Mesenchymal stem cell (in vitro differentiated cells and primary cell): ENCODE data around the gene DHRS11.

Experiments
- DNase-seq: peaks from one replicate; pipeline ENCODE4 v3.0.0-alpha.2; 2013
- H2AFZ ChIP-seq: one replicate; pipeline ENCODE4 v1.6.1; 2013; ENCODE audit warnings: low read depth, mild to moderate bottlenecking, control low read depth, inconsistent platforms, low read length, moderate library complexity
- H2AK5ac ChIP-seq: 2 replicates; pipeline ENCODE4 v1.6.1; 2013; ENCODE audit warnings: low read length, moderate library complexity, mild to moderate bottlenecking, inconsistent platforms; ENCODE audit not compliant: severe bottlenecking
- H2BK120ac ChIP-seq: one replicate; pipeline ENCODE4 v1.6.1; 2013; ENCODE audit warnings: low read depth, mild to moderate bottlenecking, inconsistent platforms, low read length, moderate library complexity
- H2BK12ac ChIP-seq, 2 experiments: one replicate each; pipeline ENCODE4 v1.6.1; 2013; ENCODE audit warnings: inconsistent platforms in 2 of 2, low read length in 2 of 2, mild to moderate bottlenecking in 2 of 2, moderate library complexity in 2 of 2, control low read depth in 1 of 2
- H2BK15ac ChIP-seq: one replicate; pipeline ENCODE4 v1.6.1; 2013; ENCODE audit warnings: mild to moderate bottlenecking, low read depth, inconsistent platforms; ENCODE audit not compliant: poor library complexity, severe bottlenecking
- H2BK5ac ChIP-seq: 2 replicates; pipeline ENCODE4 v1.6.1; 2013; ENCODE audit warnings: low read depth, mild to moderate bottlenecking, low read length, control low read depth, inconsistent platforms; ENCODE audit not compliant: poor library complexity, severe bottlenecking
- H3K14ac ChIP-seq, 2 experiments: one replicate each; pipeline ENCODE4 v1.6.1; 2013; ENCODE audit warnings: inconsistent platforms in 2 of 2, low read length in 2 of 2, control low read depth in 1 of 2, mild to moderate bottlenecking in 1 of 2, moderate library complexity in 1 of 2
- H3K18ac ChIP-seq, 2 experiments: one replicate each; pipeline ENCODE4 v1.6.1; 2013; ENCODE audit warnings: inconsistent platforms in 2 of 2, low read length in 2 of 2, control low read depth in 1 of 2, low read depth in 1 of 2, mild to moderate bottlenecking in 1 of 2
- H3K23ac ChIP-seq, 2 experiments: one replicate each; pipeline ENCODE4 v1.6.1; 2013; ENCODE audit warnings: inconsistent platforms in 2 of 2, low read length in 2 of 2, mild to moderate bottlenecking in 2 of 2, moderate library complexity in 2 of 2, control low read depth in 1 of 2
- H3K27ac ChIP-seq: 2 replicates; pipeline ENCODE4 v1.5.1; 2013; ENCODE audit warnings: mild to moderate bottlenecking, moderate library complexity, low read length, control low read depth, inconsistent platforms; ENCODE audit not compliant: poor library complexity, severe bottlenecking
- H3K27me3 ChIP-seq, 2 experiments: 2 replicates each; pipeline versions ENCODE4 v1.6.1 to v1.7.0; 2013; ENCODE audit warnings: low read length in 2 of 2, mild to moderate bottlenecking in 2 of 2, moderate library complexity in 2 of 2, control low read depth in 1 of 2, inconsistent platforms in 1 of 2; ENCODE audit not compliant: control insufficient read depth in 1 of 2, insufficient read depth in 1 of 2
- H3K36me3 ChIP-seq, 2 experiments: 2 replicates each; pipeline versions ENCODE4 v1.6.1 to v1.7.0; 2013; ENCODE audit warnings: low read length in 2 of 2, control low read depth in 1 of 2, inconsistent platforms in 1 of 2, low read depth in 1 of 2, mild to moderate bottlenecking in 1 of 2; ENCODE audit not compliant: insufficient read depth in 2 of 2, control insufficient read depth in 1 of 2
- H3K4ac ChIP-seq, 2 experiments: one replicate each; pipeline ENCODE4 v1.6.1; 2013; ENCODE audit warnings: inconsistent platforms in 2 of 2, low read length in 2 of 2, mild to moderate bottlenecking in 2 of 2, moderate library complexity in 2 of 2, control low read depth in 1 of 2, low read depth in 1 of 2
- H3K4me1 ChIP-seq: 2 replicates; pipeline ENCODE4 v1.6.1; 2013; ENCODE audit warnings: low read depth, low read length, control low read depth; ENCODE audit not compliant: control insufficient read depth, insufficient read depth
- H3K4me2 ChIP-seq: 2 replicates; pipeline ENCODE4 v1.6.1; 2013; ENCODE audit warnings: low read length, mild to moderate bottlenecking, inconsistent platforms; ENCODE audit not compliant: poor library complexity, severe bottlenecking
- H3K4me3 ChIP-seq, 2 experiments: 2 replicates each; pipeline versions ENCODE4 v1.5.1 to v1.7.0; 2013; ENCODE audit warnings: low read length in 2 of 2, mild to moderate bottlenecking in 2 of 2, control low read depth in 1 of 2, low read depth in 1 of 2; ENCODE audit not compliant: insufficient read depth in 1 of 2
- H3K79me1 ChIP-seq: replicated peaks from 2 replicates; pipeline ENCODE4 v1.6.1; 2013; ENCODE audit warnings: mild to moderate bottlenecking, control low read depth, low read length, inconsistent platforms; ENCODE audit not compliant: poor library complexity, severe bottlenecking
- H3K9ac ChIP-seq: 2 replicates; pipeline ENCODE4 v1.7.0; 2013; ENCODE audit warnings: mild to moderate bottlenecking, low read length, moderate library complexity
- H3K9me3 ChIP-seq: 2 replicates; pipeline ENCODE4 v1.7.0; 2013; ENCODE audit warnings: mild to moderate bottlenecking, low read length; ENCODE audit not compliant: control insufficient read depth
- H4K8ac ChIP-seq: one replicate; pipeline ENCODE4 v1.6.1; 2013; ENCODE audit warnings: inconsistent platforms, mild to moderate bottlenecking, low read length, moderate library complexity
- H4K91ac ChIP-seq: one replicate; pipeline ENCODE4 v1.6.1; 2013; ENCODE audit warnings: mild to moderate bottlenecking, low read length, inconsistent platforms
- WGBS: methylation state at CpG from one replicate; pipeline ENCODE4 v1.1.7; 2013; ENCODE audit warnings: mixed read lengths; 5-methylcytosine and 5-hydroxymethylcytosine counted together

The DHRS11 gene

GRCh38 chr17:36610474-36610873 is 18.8 kb downstream of the DHRS11 start:
- no peak overlapping the region for H3K4me2 ChIP-seq
- no peak overlapping the region for H4K91ac ChIP-seq
- peaks cover 9 to 20% of the 10 kb centered on the region in 2 experiments for H3K27me3 ChIP-seq
- H3K9me3 ChIP-seq, result no peaks in the 10 kb centered on the region
- no peak overlapping the region for H2AFZ ChIP-seq
- no peak overlapping the region for H3K4me3 ChIP-seq
- H3K14ac ChIP-seq, result no peak overlapping the region
- H3K4me1 ChIP-seq, result peaks cover 8% of the 10 kb centered on the region
- H2BK5ac ChIP-seq, result no peak overlapping the region
- no peak overlapping the region for H3K4ac ChIP-seq
- H3K79me1 ChIP-seq, result peaks cover 18% of the 10 kb centered on the region
- WGBS, result 97% methylated on average over 6 of the region's 6 CpGs
- no peak overlapping the region for H2BK15ac ChIP-seq
- H3K23ac ChIP-seq, result no peak overlapping the region
- H2AK5ac ChIP-seq, result no peak overlapping the region
- no peak for DNase-seq
- no peak overlapping the region for H4K8ac ChIP-seq
- no peak overlapping the region for H3K9ac ChIP-seq
- peaks cover 0 to 7% of the 10 kb centered on the region in 2 experiments for H3K36me3 ChIP-seq
- H2BK12ac ChIP-seq, result no peak overlapping the region
- H3K18ac ChIP-seq, result no peak overlapping the region
- no peak overlapping the region for H2BK120ac ChIP-seq
- H3K27ac ChIP-seq, result no peak overlapping the region

- H3K27ac ChIP-seq, result no peak overlapping the region
- H2BK15ac ChIP-seq, result no peak overlapping the region
- H4K8ac ChIP-seq, result no peak overlapping the region
- H2AK5ac ChIP-seq, result no peak overlapping the region
- 87% methylated on average over 9 of the region's 9 CpGs for WGBS
- H3K4ac ChIP-seq, result no peak overlapping the region
- no peak overlapping the region for H4K91ac ChIP-seq
- no peak overlapping the region for H3K18ac ChIP-seq
- no peak overlapping the region for H2BK12ac ChIP-seq
- no peak overlapping the region for H2BK5ac ChIP-seq
- H3K4me2 ChIP-seq, result no peak overlapping the region
- H3K79me1 ChIP-seq, result peaks cover 8% of the 10 kb centered on the region
- H3K27me3 ChIP-seq, result peaks cover 9 to 24% of the 10 kb centered on the region in 2 experiments
- H3K36me3 ChIP-seq, result peaks cover 0 to 4% of the 10 kb centered on the region in 2 experiments
- no peak overlapping the region for H3K14ac ChIP-seq
- no peak overlapping the region for H3K23ac ChIP-seq
- H3K4me3 ChIP-seq, result peak overlapping the region in 1 of 2 experiments; percentile 30
- DNase-seq, result peak; percentile 77
- no peak overlapping the region for H2BK120ac ChIP-seq
- H2AFZ ChIP-seq, result no peak overlapping the region
- H3K9ac ChIP-seq, result peak overlapping the region; percentile 63
- no peaks in the 10 kb centered on the region for H3K9me3 ChIP-seq
- peaks cover 13% of the 10 kb centered on the region for H3K4me1 ChIP-seq
Observed at GRCh38 chr17:36611345-36612072, 19.8 kb downstream of the DHRS11 start.

- Histone ChIP-seq H2AK5ac (no peak overlapping the region), H3K27me3 (peaks cover 9 to 29% of the 10 kb centered on the region in 2 experiments), H3K4me3 (peak overlapping the region in 1 of 2 experiments; percentile 30), H3K79me1 (peaks cover 8% of the 10 kb centered on the region), H2BK5ac (no peak overlapping the region), H3K36me3 (peaks cover 0 to 4% of the 10 kb centered on the region in 2 experiments), H3K4ac (no peak overlapping the region), H2AFZ (no peak overlapping the region), H3K14ac (no peak overlapping the region), H3K4me2 (no peak overlapping the region), H3K18ac (no peak overlapping the region), H3K23ac (no peak overlapping the region), H3K9ac (peak overlapping the region; percentile 63), H2BK15ac (no peak overlapping the region), H4K8ac (no peak overlapping the region), H3K4me1 (peaks cover 13% of the 10 kb centered on the region), H3K9me3 (no peaks in the 10 kb centered on the region), H2BK120ac (no peak overlapping the region), H4K91ac (no peak overlapping the region), H3K27ac (no peak overlapping the region), H2BK12ac (no peak overlapping the region)
- WGBS, result 81% methylated on average over 3 of the region's 3 CpGs
- no peak for DNase-seq
Observed at GRCh38 chr17:36612323-36612722, 20.6 kb downstream of the DHRS11 start.

GRCh38 chr17:36613155-36613554 is 21.5 kb downstream of the DHRS11 start:
- Histone ChIP-seq H2BK5ac (no peak overlapping the region), H4K8ac (no peak overlapping the region), H3K4me3 (no peak overlapping the region), H3K4me2 (no peak overlapping the region), H2AFZ (no peak overlapping the region), H3K27me3 (peaks cover 9 to 36% of the 10 kb centered on the region in 2 experiments), H3K27ac (no peak overlapping the region), H3K4ac (no peak overlapping the region), H3K23ac (no peak overlapping the region), H3K9me3 (no peaks in the 10 kb centered on the region), H4K91ac (no peak overlapping the region), H2AK5ac (no peak overlapping the region), H3K9ac (no peak overlapping the region), H3K79me1 (peaks cover 7% of the 10 kb centered on the region), H3K18ac (no peak overlapping the region), H3K14ac (no peak overlapping the region), H2BK120ac (no peak overlapping the region), H3K36me3 (peaks cover 0 to 2% of the 10 kb centered on the region in 2 experiments), H2BK15ac (no peak overlapping the region), H3K4me1 (peaks cover 13% of the 10 kb centered on the region), H2BK12ac (no peak overlapping the region)
- WGBS, result 28% methylated on average over 4 of the region's 4 CpGs
- DNase-seq, result no peak
